A549 (cell line): Measurements from ENCODE around the gene RXRA. TPM values are rescaled to one million over a fixed set of nuclear protein-coding genes. Genes with fewer than 3 reads are reported as not detected.

ENCODE experiments used
- ATAC-seq, 2 experiments: fragments of 200-7000 bp in 1 of 2; fragments of >200 bp in 1 of 2; cut with Nextera tagmentation in 1 of 2; cut with Tn5 transposase in 1 of 2; 3 replicates each; pipeline versions ENCODE4 v1.8.0 to v1.9.1; 2018 to 2020; ENCODE audit warnings: mild to moderate bottlenecking in 1 of 2, moderate library complexity in 1 of 2
- CTCF ChIA-PET: fragments of 300-600 bp; sonication (Branson Sonifier 250); formaldehyde crosslinking; extraction: SDS; loops from one replicate; lab custom pipeline; 2021; ENCODE audit warnings: antibody characterized with exemption, inconsistent platforms; lab: Yijun Ruan, JAX
- POLR2A ChIA-PET: fragments of 350-600 bp; formaldehyde crosslinking; extraction: SDS; loops from one replicate; lab custom pipeline; 2021; ENCODE audit warnings: antibody characterized with exemption, inconsistent platforms; lab: Yijun Ruan, JAX
- DNase-seq, 2 experiments: peaks; one replicate each; pipeline versions ENCODE4 v3.0.0 to v3.0.0-alpha.2; 2011 to 2016; ENCODE audit warnings: low read depth in 1 of 2, low spot score in 1 of 2
- FAIRE-seq: peaks from 2 replicates; lab custom pipeline; 2011; peaks lifted over from hg19 to GRCh38; lab: Jason Lieb, UNC
- H3K27ac ChIP-seq, 2 experiments: fragments of >200 bp; sonication (Bioruptor Twin); formaldehyde crosslinking; 3 replicates each; pipeline ENCODE4 v1.5.1; 2016 to 2017
- H3K4me1 ChIP-seq: fragments of >200 bp; sonication (Bioruptor Twin); formaldehyde crosslinking; 3 replicates; pipeline ENCODE4 v1.6.1; 2016
- H3K4me2 ChIP-seq: fragments of >200 bp; sonication (Bioruptor Twin); formaldehyde crosslinking; 3 replicates; pipeline ENCODE4 v1.6.1; 2016
- H3K4me3 ChIP-seq: fragments of >200 bp; sonication (Bioruptor Twin); formaldehyde crosslinking; 3 replicates; pipeline ENCODE4 v1.5.1; 2016
- H3K9me3 ChIP-seq: fragments of >200 bp; sonication (Bioruptor Twin); formaldehyde crosslinking; 3 replicates; pipeline ENCODE4 v1.6.1; 2016
- BCL3 ChIP-seq: fragments of >200 bp; sonication (Bioruptor Twin); formaldehyde crosslinking; IDR thresholded peaks from 3 replicates; pipeline ENCODE4 v1.6.1; 2016
- CBX2 ChIP-seq: fragments of 200-600 bp; sonication (generic); IDR thresholded peaks from 2 replicates; pipeline ENCODE4 v1.6.1; 2016; ENCODE audit warnings: low read depth, mild to moderate bottlenecking, borderline replicate concordance
- CBX8 ChIP-seq: fragments of 200-600 bp; sonication (generic); IDR thresholded peaks from 2 replicates; pipeline ENCODE4 v1.6.1; 2016
- CHD2 ChIP-seq: fragments of 150-350 bp; IDR thresholded peaks from 2 replicates; pipeline ENCODE4 v1.6.1; 2014; ENCODE audit warnings: low read length; ENCODE audit not compliant: partially characterized antibody
- CHD4 ChIP-seq: fragments of 200-600 bp; sonication (generic); IDR thresholded peaks from 2 replicates; pipeline ENCODE4 v1.6.1; 2016; ENCODE audit warnings: antibody characterized with exemption, mild to moderate bottlenecking, borderline replicate concordance
- CTCF ChIP-seq: fragments of >200 bp; sonication (Bioruptor Twin); formaldehyde crosslinking; IDR thresholded peaks from 3 replicates; pipeline ENCODE4 v1.5.1; 2016
- E2F6 ChIP-seq: IDR thresholded peaks from 2 replicates; pipeline ENCODE4 v1.6.1; 2012; ENCODE audit warnings: low read depth, borderline replicate concordance
- EHF ChIP-seq: fragments of 250-450 bp; sonication (Bioruptor Pico); IDR thresholded peaks from 2 replicates; pipeline ENCODE4 v1.5.0; 2020; ENCODE audit warnings: mild to moderate bottlenecking
- ELK1 ChIP-seq: fragments of 150-350 bp; IDR thresholded peaks from 2 replicates; pipeline ENCODE4 v1.6.1; 2014; ENCODE audit warnings: low read depth, mild to moderate bottlenecking, low read length
- ESRRA ChIP-seq: fragments of 150-350 bp; IDR thresholded peaks from 2 replicates; pipeline ENCODE4 v1.6.1; 2014; ENCODE audit warnings: mild to moderate bottlenecking, low read length, borderline replicate concordance
- FOSB ChIP-seq: fragments of 250-450 bp; sonication (Bioruptor Pico); IDR thresholded peaks from 2 replicates; pipeline ENCODE4 v1.5.0; 2020; ENCODE audit warnings: mild to moderate bottlenecking, moderate library complexity
- FOXS1 ChIP-seq: fragments of 250-450 bp; sonication (Bioruptor Pico); IDR thresholded peaks from 2 replicates; pipeline ENCODE4 v1.5.0; 2020; ENCODE audit warnings: mild to moderate bottlenecking, moderate library complexity
- GATA3 ChIP-seq: IDR thresholded peaks from 2 replicates; pipeline ENCODE4 v1.6.1; 2012; ENCODE audit warnings: borderline replicate concordance
- HDAC2 ChIP-seq: fragments of 200-600 bp; sonication (generic); IDR thresholded peaks from 2 replicates; pipeline ENCODE4 v1.6.1; 2016
- HEYL ChIP-seq: fragments of 250-450 bp; sonication (Bioruptor Pico); IDR thresholded peaks from 2 replicates; pipeline ENCODE4 v1.8.0; 2021; ENCODE audit warnings: mild to moderate bottlenecking, moderate library complexity
- HOXA7 ChIP-seq: fragments of 250-450 bp; sonication (Bioruptor Pico); IDR thresholded peaks from 2 replicates; pipeline ENCODE4 v1.5.0; 2020; ENCODE audit warnings: mild to moderate bottlenecking, moderate library complexity
- HOXB13 ChIP-seq: fragments of 250-450 bp; sonication (Bioruptor Pico); IDR thresholded peaks from 2 replicates; pipeline ENCODE4 v1.5.0; 2020; ENCODE audit warnings: low read depth, mild to moderate bottlenecking, moderate library complexity
- JUNB ChIP-seq: fragments of >200 bp; sonication (Bioruptor Twin); formaldehyde crosslinking; IDR thresholded peaks from 2 replicates; pipeline ENCODE4 v1.6.1; 2016
- MAFK ChIP-seq: fragments of 450-650 bp; IDR thresholded peaks from 2 replicates; pipeline ENCODE4 v1.6.1; 2014; ENCODE audit not compliant: partially characterized antibody
- MAX ChIP-seq: IDR thresholded peaks from 2 replicates; pipeline ENCODE4 v1.6.1; 2012
- MAZ ChIP-seq: fragments of 150-350 bp; IDR thresholded peaks from 2 replicates; pipeline ENCODE4 v1.6.1; 2014; ENCODE audit warnings: antibody characterized with exemption, low read depth, low read length, borderline replicate concordance
- MYC ChIP-seq: IDR thresholded peaks from 2 replicates; pipeline ENCODE4 v1.6.1; 2012; ENCODE audit warnings: mild to moderate bottlenecking, inconsistent platforms, low read length, improper control_type of control experiment, borderline replicate concordance
- POLR2A ChIP-seq: IDR thresholded peaks from 2 replicates; pipeline ENCODE4 v1.6.1; 2012; ENCODE audit warnings: mild to moderate bottlenecking, low read length
- POLR2AphosphoS2 ChIP-seq: conservative IDR thresholded peaks from 2 replicates; pipeline ENCODE4 v1.6.1; 2012; ENCODE audit warnings: low read length, improper control_type of control experiment, inconsistent platforms
- RAD21 ChIP-seq, 2 experiments: fragments of >200 bp in 1 of 2; sonication (Bioruptor Twin) in 1 of 2; formaldehyde crosslinking in 1 of 2; IDR thresholded peaks in 1 of 2; conservative IDR thresholded peaks in 1 of 2; 2 replicates in 1 of 2; 3 replicates in 1 of 2; pipeline ENCODE4 v1.6.1; 2012 to 2018; ENCODE audit warnings: inconsistent platforms in 1 of 2
- RCOR1 ChIP-seq: fragments of 150-350 bp; IDR thresholded peaks from 2 replicates; pipeline ENCODE4 v1.6.1; 2014; ENCODE audit warnings: antibody characterized with exemption, low read length, low read depth
- SMC3 ChIP-seq: fragments of >200 bp; sonication (Bioruptor Twin); formaldehyde crosslinking; IDR thresholded peaks from 3 replicates; pipeline ENCODE4 v1.6.1; 2018; ENCODE audit warnings: inconsistent platforms
- SREBF2 ChIP-seq: fragments of 450-650 bp; IDR thresholded peaks from 2 replicates; pipeline ENCODE4 v1.6.1; 2014; ENCODE audit warnings: mild to moderate bottlenecking, moderate library complexity
- ZC3H11A ChIP-seq: fragments of 450-650 bp; IDR thresholded peaks from 2 replicates; pipeline ENCODE4 v1.6.1; 2014; ENCODE audit warnings: antibody characterized with exemption, mild to moderate bottlenecking
- WGBS: methylation state at CpG from one replicate; pipeline ENCODE4 v1.1.6; 2017; ENCODE audit errors: missing lambda C conversion rate; 5-methylcytosine and 5-hydroxymethylcytosine counted together
- polyA plus RNA-seq, 4 experiments: library from polyadenylated mRNA; depleted of rRNA in 3 of 4; stranded (reverse); fragments of >200 nt; fragmentation: RNase III in 1 of 4; extraction: RNeasy Plus Mini Kit Qiagen cat#74134 plus additional on column Dnase treatment in 1 of 4; gene quantifications; 2 replicates in 3 of 4; 3 replicates in 1 of 4; pipeline ENCODE4 v1.2.3, GENCODE V29; 2011 to 2017
- TF ChIP-seq, protein P1 (sequence below): fragments of >200 bp; sonication (Bioruptor Twin); formaldehyde crosslinking; IDR thresholded peaks from 2 replicates; pipeline ENCODE4 v1.6.1; 2016

The RXRA gene
- polyA plus RNA-seq, 2 of the 4 experiments (the other 2 are of a cell fraction): 6.6 to 23.9 TPM

DNA sequence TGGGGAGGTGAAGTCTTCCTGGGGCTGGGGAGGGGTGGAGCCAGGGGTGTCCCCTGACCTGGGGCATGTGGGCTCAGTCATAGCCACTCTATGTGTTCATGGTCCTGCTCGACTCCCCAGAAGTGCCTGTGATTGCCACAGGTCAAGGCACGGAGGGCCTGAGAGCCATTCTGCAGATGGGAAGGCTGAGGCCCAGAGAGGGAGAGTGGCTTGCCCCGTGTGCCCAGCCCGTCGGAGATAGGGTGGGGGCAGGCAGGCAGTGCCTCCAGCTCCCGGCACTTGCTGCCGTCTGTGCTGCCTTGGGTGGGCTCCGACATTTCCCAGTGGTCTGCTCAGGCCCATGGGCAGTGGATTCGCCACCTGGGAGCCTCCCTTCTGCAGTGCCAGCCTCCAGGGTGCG, 74.0 kb downstream of the RXRA start (continued):
- no peak for TF ChIP-seq GATA3
- TF ChIP-seq FOXS1: no peak
- TF ChIP-seq FOSB (CRISPR knock-in tag): no peak
- TF ChIP-seq, all 56 proteins: peak for 0

DNA sequence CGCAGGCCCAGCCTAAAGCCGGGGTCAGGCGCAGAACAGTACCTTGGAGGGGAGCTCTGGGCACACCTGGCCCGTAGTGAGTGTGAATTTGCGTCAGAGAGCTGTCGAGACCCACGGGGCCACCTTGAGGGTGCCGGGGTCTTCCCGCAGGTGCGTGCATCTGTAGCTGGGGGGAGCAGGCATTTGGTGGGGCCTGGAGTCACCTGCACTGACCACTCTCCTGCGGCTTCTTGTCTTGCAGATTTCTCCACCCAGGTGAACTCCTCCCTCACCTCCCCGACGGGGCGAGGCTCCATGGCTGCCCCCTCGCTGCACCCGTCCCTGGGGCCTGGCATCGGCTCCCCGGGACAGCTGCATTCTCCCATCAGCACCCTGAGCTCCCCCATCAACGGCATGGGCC, 75.1 kb downstream of the RXRA start:
- H3K27ac ChIP-seq: 0 out of 6 replicates have a peak overlapping the region, but pooled peaks of 1 of the 2 experiments have one; percentile 15
- H3K4me3 ChIP-seq: no peak overlapping the region
- no peak for ATAC-seq
- H3K4me1 ChIP-seq: peaks cover 32% of the 10 kb centered on the region
- peaks cover 11% of the 10 kb centered on the region for H3K9me3 ChIP-seq
- TF ChIP-seq RAD21 (conservative IDR thresholded peaks at IDR 0.05 in 1 of 2, IDR thresholded peaks at IDR 0.05 in 1 of 2) (no peak), SMC3 (no peak)
- DNase-seq: no peak
- FAIRE-seq: no peak
- 91% methylated on average over 11 of the region's 19 CpGs for WGBS
- H3K4me2 ChIP-seq: no peak overlapping the region
- ChIA-PET CTCF (interaction anchor here (1.2 to 1.6 kb wide), 3 partner anchors 15 to 231 kb away, joined by 3 to 5 read pairs (median 3); no protein-coding TSS in a partner anchor), POLR2A (no interaction called here)

DNA sequence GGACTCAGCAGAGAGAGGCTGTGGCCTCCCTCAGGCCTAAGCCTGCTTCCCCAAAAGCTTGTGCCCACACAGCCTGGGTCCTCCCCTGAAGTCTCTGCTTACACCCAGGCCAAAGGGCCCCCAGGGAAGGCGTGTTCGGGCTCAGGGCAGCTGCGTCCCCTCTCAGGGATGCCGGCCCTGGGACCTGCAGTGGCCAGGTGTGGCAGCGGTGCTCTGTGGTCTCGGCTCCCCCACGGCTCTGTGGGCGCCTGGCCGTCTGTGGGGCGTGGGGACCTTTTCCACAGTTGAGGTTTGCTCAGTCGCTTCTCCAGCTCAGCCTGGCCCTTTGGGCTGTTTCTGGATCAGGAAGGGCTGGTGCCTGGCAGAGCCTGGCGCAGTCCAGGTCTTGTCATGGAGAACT, 75.9 kb downstream of the RXRA start:
- CTCF ChIA-PET: interaction anchor here (0.6 to 2.5 kb wide), 6 partner anchors 8 to 232 kb away, joined by 3 to 5 read pairs (median 4); no protein-coding TSS in a partner anchor
- FAIRE-seq: no peak
- whole genome bisulfite sequencing: 79% methylated on average over 2 of the region's 12 CpGs

GRCh38 chr9:134403292-134403681, 77.0 kb downstream of the RXRA start:
- Histone ChIP-seq H3K27ac (peak overlapping the region; percentile 23 to 100; a peak in 4 of 6 replicates), H3K9me3 (peaks cover 11% of the 10 kb centered on the region), H3K4me2 (no peak overlapping the region), H3K4me3 (no peak overlapping the region), H3K4me1 (peaks cover 46% of the 10 kb centered on the region)
- DNase-seq: no peak
- 93% methylated on average over 3 of the region's 11 CpGs for WGBS
- POLR2A ChIA-PET: no interaction called here
- CTCF ChIA-PET: interaction anchor here (0.9 to 2.5 kb wide), 4 partner anchors 9 to 232 kb away, joined by 3 to 8 read pairs (median 4); no protein-coding TSS in a partner anchor
- no peak for ATAC-seq
- no peak for FAIRE-seq
- TF ChIP-seq CHD2: no peak
- TF ChIP-seq CHD4: no peak
- TF ChIP-seq JUNB: no peak
- TF ChIP-seq HEYL (CRISPR knock-in tag): no peak
- no peak for TF ChIP-seq RCOR1
- no peak for TF ChIP-seq HDAC2
- no peak for TF ChIP-seq MAX
- no peak for TF ChIP-seq HOXA7 (CRISPR knock-in tag)
- no peak for TF ChIP-seq MAFK
- TF ChIP-seq BCL3: no peak
- no peak for TF ChIP-seq CTCF
- no peak for TF ChIP-seq HOXB13 (CRISPR knock-in tag)
- TF ChIP-seq POLR2A: no peak
- TF ChIP-seq EHF (CRISPR knock-in tag): no peak
- TF ChIP-seq ZC3H11A: no peak

More for the DNA sequence above, 75.9 kb downstream of the RXRA start:
- no peak overlapping the region for H3K4me2 ChIP-seq
- TF ChIP-seq MAFK (no peak), POLR2AphosphoS2 (no peak), CBX8 (no peak), MAZ (no peak), CBX2 (no peak), CHD2 (no peak), ZC3H11A (no peak), RAD21 (conservative IDR thresholded peaks at IDR 0.05 in 1 of 2, IDR thresholded peaks at IDR 0.05 in 1 of 2) (no peak), SREBF2 (no peak), MYC (no peak), E2F6 (no peak), ELK1 (no peak), ESRRA (no peak), GATA3 (no peak)
- TF ChIP-seq, protein P1, sequence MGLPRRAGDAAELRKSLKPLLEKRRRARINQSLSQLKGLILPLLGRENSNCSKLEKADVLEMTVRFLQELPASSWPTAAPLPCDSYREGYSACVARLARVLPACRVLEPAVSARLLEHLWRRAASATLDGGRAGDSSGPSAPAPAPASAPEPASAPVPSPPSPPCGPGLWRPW: no peak
- TF ChIP-seq, all 56 proteins: peak for 0
- H3K9me3 ChIP-seq: peaks cover 11% of the 10 kb centered on the region
- peak overlapping the region in 1 of 2 experiments; percentile 100; a peak in 3 of 6 replicates for H3K27ac ChIP-seq
- POLR2A ChIA-PET: no interaction called here
- H3K4me3 ChIP-seq: no peak overlapping the region
- ATAC-seq (no peak), DNase-seq (no peak)
- peaks cover 36% of the 10 kb centered on the region for H3K4me1 ChIP-seq
